Cardiac fibroblast (primary cell): ENCODE data around the gene PEX16.

Experiments used
- DNase-seq, 2 donors: peaks; one replicate each; pipeline versions ENCODE4 v3.0.0 to v3.0.0-alpha.2; 2010; ENCODE audit warnings: low read depth in 2 of 2
- H3K4me3 ChIP-seq, 2 donors: replicated peaks in 1 of 2; 1 replicate in 1 of 2; 2 replicates in 1 of 2; pipeline ENCODE4 v1.5.1; 2011; ENCODE audit warnings: low read depth in 2 of 2, low read length in 2 of 2, mild to moderate bottlenecking in 2 of 2, moderate library complexity in 1 of 2
- TF ChIP-seq, protein P1 (sequence below): IDR thresholded peaks from one replicate; pipeline ENCODE4 v1.5.1; 2011; ENCODE audit warnings: low read depth, mild to moderate bottlenecking, low read length, inconsistent platforms

Gene PEX16

DNA sequence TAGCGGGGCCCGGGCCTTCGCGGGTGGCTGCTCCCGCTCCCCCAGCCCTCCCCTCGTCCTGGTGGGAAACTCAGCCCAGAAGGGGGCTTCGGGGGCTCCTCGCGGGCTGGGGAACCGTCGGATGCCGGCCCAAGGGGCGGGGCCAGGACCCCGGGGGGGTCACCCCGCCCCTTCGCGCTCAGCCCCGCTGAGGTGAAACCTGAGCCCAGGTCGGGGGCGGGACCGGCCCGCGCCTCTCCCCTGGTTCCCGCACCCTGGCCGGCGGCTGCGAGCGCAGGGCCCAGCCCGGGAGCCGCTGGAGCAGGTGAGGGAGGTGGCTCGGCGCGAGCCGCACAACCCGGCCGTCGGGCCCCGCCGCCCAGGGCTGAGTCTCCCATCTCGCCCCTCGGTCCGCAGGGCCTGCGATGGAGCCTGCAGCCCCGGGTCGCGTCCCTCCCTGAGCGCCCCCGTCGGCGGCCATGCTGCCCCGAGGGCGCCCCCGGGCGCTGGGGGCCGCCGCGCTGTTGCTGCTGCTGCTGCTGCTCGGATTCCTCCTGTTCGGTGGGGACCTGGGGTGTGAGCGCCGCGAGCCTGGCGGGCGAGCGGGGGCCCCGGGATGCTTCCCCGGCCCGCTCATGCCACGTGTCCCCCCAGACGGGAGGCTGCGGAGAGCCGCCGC is 4.9 kb upstream of the PEX16 start, which contains the start of gene LARGE2:
LARGE2 (plus strand) TSS at position 232 of the 658 bp plus-strand sequence; CDS start at position 459, 227 bp downstream.
- DNase-seq, result no peak
- TF ChIP-seq, protein P1, sequence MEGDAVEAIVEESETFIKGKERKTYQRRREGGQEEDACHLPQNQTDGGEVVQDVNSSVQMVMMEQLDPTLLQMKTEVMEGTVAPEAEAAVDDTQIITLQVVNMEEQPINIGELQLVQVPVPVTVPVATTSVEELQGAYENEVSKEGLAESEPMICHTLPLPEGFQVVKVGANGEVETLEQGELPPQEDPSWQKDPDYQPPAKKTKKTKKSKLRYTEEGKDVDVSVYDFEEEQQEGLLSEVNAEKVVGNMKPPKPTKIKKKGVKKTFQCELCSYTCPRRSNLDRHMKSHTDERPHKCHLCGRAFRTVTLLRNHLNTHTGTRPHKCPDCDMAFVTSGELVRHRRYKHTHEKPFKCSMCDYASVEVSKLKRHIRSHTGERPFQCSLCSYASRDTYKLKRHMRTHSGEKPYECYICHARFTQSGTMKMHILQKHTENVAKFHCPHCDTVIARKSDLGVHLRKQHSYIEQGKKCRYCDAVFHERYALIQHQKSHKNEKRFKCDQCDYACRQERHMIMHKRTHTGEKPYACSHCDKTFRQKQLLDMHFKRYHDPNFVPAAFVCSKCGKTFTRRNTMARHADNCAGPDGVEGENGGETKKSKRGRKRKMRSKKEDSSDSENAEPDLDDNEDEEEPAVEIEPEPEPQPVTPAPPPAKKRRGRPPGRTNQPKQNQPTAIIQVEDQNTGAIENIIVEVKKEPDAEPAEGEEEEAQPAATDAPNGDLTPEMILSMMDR, result no peak
- H3K4me3 ChIP-seq, result no peak within 1 kb of the TSS

DNA sequence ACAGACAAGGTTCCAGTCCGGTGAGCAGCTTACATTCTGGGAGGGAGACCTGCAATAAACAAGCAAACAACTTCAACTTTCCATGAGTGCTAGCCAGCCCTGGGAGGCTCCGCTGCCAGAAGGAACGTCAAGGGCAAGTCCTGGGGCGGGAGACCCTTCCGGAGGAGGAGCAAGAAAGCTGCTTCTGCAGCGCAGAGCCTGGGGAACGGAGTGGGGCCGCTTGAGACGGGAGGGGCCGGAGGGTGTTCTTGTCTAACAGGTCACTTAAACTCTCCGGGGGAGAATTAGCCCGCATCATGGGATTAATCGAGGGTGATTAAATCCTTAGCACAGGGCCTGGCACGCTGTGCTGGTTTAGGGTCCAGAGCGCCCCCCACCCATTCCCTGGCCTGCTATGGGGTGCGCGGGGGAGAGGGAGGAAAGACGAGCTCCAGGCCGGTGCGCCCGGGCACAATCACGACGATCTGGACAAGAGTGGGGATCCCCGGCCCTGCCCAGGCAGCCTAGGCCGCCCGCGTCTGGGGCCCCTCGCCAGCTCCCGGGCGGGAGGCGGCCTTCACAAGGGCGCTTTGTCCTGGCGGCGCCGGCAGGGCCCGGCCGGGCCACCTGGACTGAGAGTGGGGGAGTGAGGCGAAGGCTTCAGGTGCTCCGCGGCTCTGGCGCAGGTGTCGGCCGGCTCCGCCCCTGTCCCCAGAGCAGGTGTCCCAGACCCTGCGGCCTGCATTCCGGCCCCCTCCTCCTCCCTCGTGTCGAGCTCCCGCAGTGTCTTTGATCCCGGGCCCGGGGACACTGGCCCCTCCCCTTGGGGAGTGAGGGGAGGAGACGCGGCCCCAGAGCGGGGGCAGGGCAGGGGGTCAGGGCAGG is 4.1 kb upstream of the PEX16 start:
- no peak overlapping the region for H3K4me3 ChIP-seq
- TF ChIP-seq, protein P1, result no peak
- no peak for DNase-seq

DNA sequence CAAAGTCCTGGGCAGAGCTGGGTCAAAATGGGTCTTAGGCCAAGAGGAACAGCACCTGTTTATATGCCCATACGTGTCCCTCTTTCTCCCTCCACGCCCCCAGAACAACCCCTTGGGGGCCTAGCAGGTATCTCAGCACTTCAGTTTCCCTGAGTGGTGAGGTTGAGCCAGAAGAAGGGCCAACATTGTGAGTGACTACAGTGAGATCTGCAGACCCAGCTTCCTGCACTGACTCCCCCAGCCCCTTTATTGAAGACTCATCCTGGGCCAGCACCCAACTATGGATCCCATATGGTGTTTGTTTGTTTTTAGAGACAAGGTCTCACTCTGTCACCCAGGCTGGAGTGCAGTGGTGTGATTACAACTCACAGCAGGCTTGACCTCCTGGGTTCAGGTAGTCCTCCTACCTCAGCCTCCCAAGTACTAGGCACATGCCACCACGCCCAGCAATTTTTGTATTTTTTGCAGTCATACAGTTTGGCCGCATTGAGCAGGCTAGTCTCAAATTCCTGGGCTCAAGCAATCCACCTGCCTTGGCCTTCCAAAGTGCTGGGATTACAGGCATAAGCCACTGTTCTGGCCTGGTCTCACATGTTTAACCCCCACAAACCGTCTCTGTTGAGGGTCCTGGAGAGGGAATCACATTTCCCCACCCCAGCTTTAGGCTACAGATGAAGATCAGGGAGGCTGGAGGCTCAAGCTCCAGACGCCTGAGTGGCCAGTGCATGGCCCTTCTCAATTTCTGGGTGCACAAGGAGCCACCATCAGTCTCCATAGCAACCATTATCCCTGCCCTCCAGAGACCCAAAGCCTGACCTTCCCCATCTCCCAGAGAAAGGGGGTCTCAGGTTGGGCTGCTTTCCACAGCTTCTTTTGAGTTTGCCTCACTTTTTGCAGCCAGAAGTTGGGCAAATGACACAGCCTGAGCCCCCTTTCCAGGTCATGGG is 3.1 kb upstream of the PEX16 start:
- H3K4me3 ChIP-seq, result no peak overlapping the region
- DNase-seq, result no peak
- TF ChIP-seq, protein P1, result no peak

DNA sequence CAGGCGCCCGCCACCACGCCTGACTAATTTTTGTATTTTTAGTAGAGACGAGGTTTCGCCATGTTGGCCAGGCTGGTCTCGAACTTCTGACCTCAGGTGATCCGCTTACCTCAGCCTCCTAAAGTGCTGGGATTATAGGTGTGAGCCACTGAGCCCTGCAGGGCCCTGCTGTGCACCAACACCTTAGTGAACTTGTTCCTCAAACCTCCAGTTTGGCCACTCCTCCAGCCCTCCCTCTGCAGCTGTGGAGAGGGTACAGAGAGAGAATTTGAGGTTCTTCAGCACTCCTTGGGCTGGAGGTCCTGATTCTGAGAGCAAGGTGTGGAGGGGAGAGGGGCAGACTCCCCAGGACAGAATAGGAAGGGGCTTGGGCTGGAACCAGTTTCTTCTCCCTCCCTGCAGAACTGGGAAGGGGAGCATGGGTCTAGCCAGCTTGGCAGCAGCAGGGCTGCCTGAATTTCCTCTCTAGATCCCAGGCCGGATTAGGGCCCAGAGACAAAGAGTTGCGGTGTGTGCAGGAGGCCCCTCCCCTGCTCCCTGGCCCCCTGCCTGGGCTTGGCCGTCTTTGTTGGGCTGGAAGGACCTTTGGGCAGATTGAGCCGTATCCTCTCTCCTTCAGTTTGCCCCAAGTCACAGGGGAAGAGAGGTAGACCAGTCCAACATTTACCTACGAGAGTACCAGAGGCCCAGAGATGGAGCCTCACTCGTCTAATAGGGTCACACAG is 2.3 kb upstream of the PEX16 start:
- DNase-seq, result no peak
- H3K4me3 ChIP-seq, result no peak overlapping the region
- TF ChIP-seq, protein P1, result no peak

DNA sequence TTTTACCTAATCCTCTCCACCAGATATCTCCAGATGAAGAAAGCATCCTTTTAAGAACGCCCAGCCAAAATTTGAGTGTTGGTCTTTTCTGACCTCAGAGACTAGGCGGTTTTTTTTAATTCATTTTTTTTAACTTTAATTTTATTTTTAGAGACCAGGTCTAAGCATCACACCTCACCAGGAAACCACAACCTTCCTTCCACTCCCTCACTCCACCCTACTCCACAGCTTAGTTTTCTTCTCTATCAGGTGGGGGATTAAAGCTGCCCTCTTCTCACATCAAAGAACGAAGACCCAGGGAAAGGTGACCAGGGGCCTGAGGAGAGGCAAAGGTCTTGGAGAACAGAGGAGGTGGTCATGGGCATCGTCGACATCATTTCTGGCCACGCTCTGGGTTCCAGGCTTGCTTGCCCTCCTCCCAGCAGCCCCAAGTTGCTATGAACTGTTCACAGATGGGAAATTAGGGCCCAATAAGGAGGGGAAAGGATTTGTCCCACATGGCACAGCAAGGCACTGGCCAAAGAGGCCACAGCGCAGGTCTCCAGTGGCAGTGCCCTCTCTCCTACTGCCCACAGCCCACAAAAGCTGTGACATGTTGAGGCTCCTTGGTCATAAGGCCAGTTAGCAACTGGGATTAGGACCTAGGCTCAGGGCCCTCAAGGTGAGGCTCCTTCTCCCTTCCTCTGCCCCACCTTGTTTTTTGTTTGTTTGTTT is 1.4 kb upstream of the PEX16 start:
- H3K4me3 ChIP-seq, result peak overlapping the region in 1 of 2 donors; percentile 63
- DNase-seq, result no peak
- TF ChIP-seq, protein P1, result no peak
